Naive B cell (primary cell): Measurements from ENCODE around the gene ROBO1. TPM values are rescaled to one million over a fixed set of nuclear protein-coding genes. Genes with fewer than 3 reads are reported as not detected.

Experiments
- ATAC-seq, 2 donors: fragments of 150-1000 bp; cut with Tn5 transposase; 2 replicates each; pipeline ENCODE4 v1.10.0; 2021; ENCODE audit warnings: low read depth in 2 of 2, mild to moderate bottlenecking in 2 of 2, moderate library complexity in 2 of 2
- DNase-seq: peaks from one replicate; pipeline ENCODE4 v3.0.0; 2022
- H3K27ac Mint-ChIP-seq, 6 donors: one replicate each; pipeline ENCODE4 v1.8.0; 2020 to 2022; ENCODE audit warnings: mild to moderate bottlenecking in 6 of 6, mixed read lengths in 6 of 6, moderate library complexity in 5 of 6, inconsistent platforms in 2 of 6
- H3K27me3 Mint-ChIP-seq, 3 donors: one replicate each; pipeline ENCODE4 v1.8.0; 2021 to 2022; ENCODE audit warnings: mixed read lengths in 3 of 3, mild to moderate bottlenecking in 1 of 3
- H3K36me3 Mint-ChIP-seq, 2 donors: one replicate each; pipeline ENCODE4 v1.8.0; 2020 to 2022; ENCODE audit warnings: mixed read lengths in 2 of 2, inconsistent platforms in 1 of 2, mild to moderate bottlenecking in 1 of 2
- H3K4me1 Mint-ChIP-seq, 3 donors: one replicate each; pipeline ENCODE4 v1.8.0; 2020 to 2022; ENCODE audit warnings: mixed read lengths in 3 of 3, inconsistent platforms in 1 of 3, mild to moderate bottlenecking in 1 of 3, moderate library complexity in 1 of 3
- H3K4me3 Mint-ChIP-seq, 8 donors: one replicate each; pipeline ENCODE4 v1.8.0; 2020 to 2022; ENCODE audit warnings: mild to moderate bottlenecking in 8 of 8, mixed read lengths in 8 of 8, moderate library complexity in 8 of 8, inconsistent platforms in 2 of 8
- H3K9me3 Mint-ChIP-seq, 7 donors: one replicate each; pipeline ENCODE4 v1.8.0; 2020 to 2022; ENCODE audit warnings: mixed read lengths in 7 of 7, mild to moderate bottlenecking in 5 of 7, inconsistent platforms in 2 of 7, moderate library complexity in 1 of 7
- polyA plus RNA-seq, 6 donors: library from polyadenylated mRNA; unstranded; fragments of 300-500 nt; fragmentation: Illumina TruSeq; gene quantifications; one replicate each; pipeline ENCODE4 v1.2.3, GENCODE V29; 2021; ENCODE audit warnings: low read depth in 6 of 6

ROBO1 gene
- polyA plus RNA-seq, 6 donors from 2014 or later: 0.39 to 0.44 TPM; not detected in 4

DNA sequence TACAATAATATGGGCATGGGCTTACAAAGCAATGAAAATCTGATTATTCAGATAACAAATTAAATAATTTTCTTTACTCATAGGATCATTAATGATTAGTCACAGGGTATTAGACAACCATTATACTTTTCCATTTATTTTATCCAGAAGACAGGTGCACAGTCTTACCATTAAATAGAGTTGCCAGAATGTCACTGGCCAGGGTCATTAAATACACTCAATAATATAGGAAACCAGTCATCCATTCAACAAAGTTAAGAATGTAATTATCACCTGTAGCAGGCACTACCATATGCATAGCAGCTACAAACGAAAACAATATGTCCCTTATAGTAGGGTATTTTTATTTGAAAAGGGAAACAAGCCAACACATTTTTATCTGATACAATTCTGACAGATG is 16.1 kb downstream of the ROBO1 start:
- H3K27me3 Mint-ChIP-seq: no peaks in the 10 kb centered on the region

GRCh38 chr3:79737530-79737929 is 30.3 kb downstream of the ROBO1 start:
- Mint-ChIP-seq H3K4me3 (no peak overlapping the region), H3K27me3 (no peaks in the 10 kb centered on the region), H3K9me3 (peaks cover 3 to 16% (median 13%) of the 10 kb centered on the region in 7 donors), H3K36me3 (no peaks in the 10 kb centered on the region), H3K27ac (no peak overlapping the region), H3K4me1 (no peaks in the 10 kb centered on the region)
- DNase-seq (no peak), ATAC-seq (no peak)

More for the DNA sequence above, 16.1 kb downstream of the ROBO1 start:
- no peak overlapping the region for H3K4me3 Mint-ChIP-seq
- no peak overlapping the region for H3K27ac Mint-ChIP-seq
- H3K9me3 Mint-ChIP-seq: peaks cover 0 to 15% (median 7%) of the 10 kb centered on the region in 7 donors
- ATAC-seq (no peak), DNase-seq (no peak)
- H3K4me1 Mint-ChIP-seq: no peaks in the 10 kb centered on the region
- H3K36me3 Mint-ChIP-seq: no peaks in the 10 kb centered on the region

DNA sequence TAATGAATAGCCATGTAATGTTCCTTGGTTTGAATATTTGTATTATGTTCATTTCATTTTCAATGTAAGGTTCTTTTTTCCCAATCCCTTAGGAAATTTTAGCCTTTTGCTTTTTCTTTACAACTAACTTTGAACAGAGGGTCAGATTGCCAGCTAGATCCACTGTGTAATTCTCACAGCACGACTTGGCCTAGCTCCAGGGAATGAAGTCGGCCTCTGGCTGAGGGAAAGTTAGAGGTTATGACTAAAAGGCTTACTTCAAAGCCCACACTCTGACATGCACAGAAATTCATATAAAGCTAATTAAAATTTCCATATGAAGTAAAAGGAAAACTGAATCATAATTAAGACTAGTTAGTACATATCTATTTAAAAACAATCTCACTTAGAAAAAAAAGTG is 38.7 kb downstream of the ROBO1 start:
- Mint-ChIP-seq H3K36me3 (no peaks in the 10 kb centered on the region), H3K9me3 (peaks cover 0 to 9% (median 4%) of the 10 kb centered on the region in 7 donors), H3K27me3 (no peaks in the 10 kb centered on the region), H3K4me1 (no peaks in the 10 kb centered on the region), H3K4me3 (no peak overlapping the region), H3K27ac (no peak overlapping the region)
- no peak for ATAC-seq
- DNase-seq: no peak

DNA sequence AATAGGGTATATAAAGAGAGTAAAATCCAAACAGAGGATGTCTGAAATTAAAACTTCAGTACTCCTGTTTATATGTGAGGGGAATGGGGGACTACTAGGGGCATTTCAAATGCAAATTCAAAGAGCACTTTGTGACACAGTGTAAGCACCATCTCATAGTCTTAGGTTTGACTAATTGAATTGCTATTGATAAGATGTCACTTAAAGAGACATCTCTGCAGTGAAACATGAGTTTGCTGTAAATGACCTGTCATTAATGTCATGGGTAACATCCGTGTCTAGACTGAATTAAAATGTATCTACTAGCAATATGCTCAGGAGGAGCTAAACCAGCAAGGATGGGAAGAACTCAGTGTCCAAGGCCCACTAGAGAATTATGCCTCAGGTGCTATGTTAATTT is 41.0 kb downstream of the ROBO1 start:
- H3K36me3 Mint-ChIP-seq: no peaks in the 10 kb centered on the region
- no peak overlapping the region for H3K4me3 Mint-ChIP-seq
- peaks cover 0 to 3% (median 0%) of the 10 kb centered on the region in 7 donors for H3K9me3 Mint-ChIP-seq
- no peak for ATAC-seq
- H3K27ac Mint-ChIP-seq: no peak overlapping the region
- H3K4me1 Mint-ChIP-seq: no peaks in the 10 kb centered on the region
- DNase-seq: no peak
- no peaks in the 10 kb centered on the region for H3K27me3 Mint-ChIP-seq

DNA sequence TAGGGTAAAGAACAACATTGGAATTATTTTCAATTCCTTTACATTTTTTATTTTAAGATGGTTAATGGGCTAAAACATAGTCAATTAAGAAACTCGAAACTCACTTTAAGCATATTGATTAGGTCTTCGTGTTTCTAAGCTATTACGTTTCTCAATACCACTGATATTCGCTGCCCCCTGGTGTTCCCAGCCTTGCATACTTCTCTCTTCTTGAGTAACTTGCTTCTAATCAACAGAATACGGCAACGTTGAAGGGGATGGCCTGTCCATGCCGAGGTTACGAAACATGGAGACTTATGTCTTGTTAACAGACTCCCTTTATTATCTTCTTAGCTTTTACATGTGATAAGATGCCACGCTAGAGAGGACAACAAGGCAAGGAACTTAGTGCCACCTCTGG is 43.6 kb downstream of the ROBO1 start:
- DNase-seq (no peak), ATAC-seq (no peak)
- H3K4me3 Mint-ChIP-seq: no peak overlapping the region
- no peaks in the 10 kb centered on the region for H3K27me3 Mint-ChIP-seq
- peaks cover 0 to 4% (median 0%) of the 10 kb centered on the region in 7 donors for H3K9me3 Mint-ChIP-seq
- H3K4me1 Mint-ChIP-seq: no peaks in the 10 kb centered on the region
- H3K36me3 Mint-ChIP-seq: no peaks in the 10 kb centered on the region
- no peak overlapping the region for H3K27ac Mint-ChIP-seq

DNA sequence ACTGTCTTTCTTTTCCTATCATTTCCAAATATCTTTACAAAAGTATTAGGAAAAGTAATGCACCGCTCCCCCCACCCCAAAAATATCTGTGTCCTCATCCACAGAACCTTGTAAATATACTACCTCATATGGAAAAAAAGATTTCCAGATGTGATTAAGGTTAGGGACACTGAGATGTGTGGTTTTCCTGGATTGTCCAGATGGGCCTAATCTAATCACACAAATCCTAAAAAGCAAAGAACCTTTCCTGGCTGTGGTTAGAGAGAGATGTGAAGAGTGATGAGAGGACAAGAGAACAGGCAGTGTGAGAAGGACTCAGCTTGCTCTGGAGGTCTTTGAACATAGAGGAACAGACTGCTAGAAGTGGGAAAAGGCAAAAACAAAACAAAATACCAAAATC is 77.7 kb downstream of the ROBO1 start:
- Mint-ChIP-seq H3K4me1 (no peaks in the 10 kb centered on the region), H3K27ac (no peak overlapping the region), H3K9me3 (peaks cover 0 to 2% (median 0%) of the 10 kb centered on the region in 7 donors), H3K4me3 (no peak overlapping the region), H3K27me3 (no peaks in the 10 kb centered on the region), H3K36me3 (no peaks in the 10 kb centered on the region)
- ATAC-seq: no peak
- DNase-seq: no peak

- H3K27me3 Mint-ChIP-seq: no peaks in the 10 kb centered on the region
- DNase-seq: no peak
- no peak overlapping the region for H3K4me3 Mint-ChIP-seq
- peaks cover 0 to 15% (median 4%) of the 10 kb centered on the region in 7 donors for H3K9me3 Mint-ChIP-seq
- no peak for ATAC-seq
- H3K4me1 Mint-ChIP-seq: no peaks in the 10 kb centered on the region
- no peaks in the 10 kb centered on the region for H3K36me3 Mint-ChIP-seq
- H3K27ac Mint-ChIP-seq: no peak overlapping the region
Measured at GRCh38 chr3:79685108-79685507, 82.7 kb downstream of the ROBO1 start.

- H3K27me3 Mint-ChIP-seq: no peaks in the 10 kb centered on the region
- H3K27ac Mint-ChIP-seq: no peak overlapping the region
Measured at GRCh38 chr3:79684041-79684440, 83.8 kb downstream of the ROBO1 start.

DNA sequence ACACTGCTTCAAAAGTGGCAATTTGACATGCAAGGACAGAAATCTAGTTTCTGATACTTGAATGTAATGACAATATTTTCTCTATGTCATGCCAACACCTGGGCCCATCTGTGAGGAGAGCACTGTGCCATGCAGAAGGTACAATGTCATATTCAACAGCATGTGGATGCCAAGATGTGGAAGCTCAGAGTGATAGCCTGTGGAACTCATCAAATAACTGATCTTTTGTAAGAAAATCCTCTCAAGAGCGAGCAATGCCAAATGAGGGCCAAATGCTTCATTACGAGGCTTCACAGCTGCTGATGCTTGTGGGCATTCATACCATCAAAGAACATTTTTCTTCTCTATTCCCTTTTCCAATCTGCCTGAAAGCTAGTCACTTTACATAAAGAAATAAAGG is 95.1 kb downstream of the ROBO1 start:
- Mint-ChIP-seq H3K27me3 (no peaks in the 10 kb centered on the region), H3K27ac (no peak overlapping the region), H3K4me1 (no peaks in the 10 kb centered on the region), H3K36me3 (no peaks in the 10 kb centered on the region), H3K4me3 (no peak overlapping the region), H3K9me3 (peaks cover 0 to 8% (median 0%) of the 10 kb centered on the region in 7 donors)
- DNase-seq (no peak), ATAC-seq (no peak)

More at GRCh38 chr3:79684041-79684440, 83.8 kb downstream of the ROBO1 start:
- no peak for DNase-seq
- no peaks in the 10 kb centered on the region for H3K4me1 Mint-ChIP-seq
- no peak overlapping the region for H3K4me3 Mint-ChIP-seq
- ATAC-seq: no peak
- H3K9me3 Mint-ChIP-seq: peaks cover 0 to 16% (median 4%) of the 10 kb centered on the region in 7 donors
- no peaks in the 10 kb centered on the region for H3K36me3 Mint-ChIP-seq

DNA sequence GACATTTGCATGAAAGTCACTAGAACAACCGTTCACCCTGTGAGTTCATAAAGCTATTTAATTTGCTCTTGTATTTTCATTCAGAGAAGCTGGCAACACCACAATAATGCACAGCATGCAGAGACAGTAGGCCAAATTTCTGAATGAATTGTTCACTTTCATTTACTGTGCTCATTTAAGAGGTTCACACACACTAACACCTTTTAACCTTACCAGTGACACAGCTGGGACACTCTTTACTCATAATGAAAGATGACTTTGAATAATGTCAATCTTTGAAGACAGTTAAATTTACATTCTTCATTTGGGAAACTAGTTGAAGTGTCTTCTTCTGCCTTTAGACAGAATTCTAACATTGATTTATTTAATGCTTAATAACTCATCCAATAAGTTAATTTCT is 95.7 kb downstream of the ROBO1 start:
- peaks cover 0 to 8% (median 0%) of the 10 kb centered on the region in 7 donors for H3K9me3 Mint-ChIP-seq
- H3K27ac Mint-ChIP-seq: no peak overlapping the region
- no peak overlapping the region for H3K4me3 Mint-ChIP-seq
- DNase-seq (no peak), ATAC-seq (no peak)
- H3K27me3 Mint-ChIP-seq: no peaks in the 10 kb centered on the region
- H3K4me1 Mint-ChIP-seq: no peaks in the 10 kb centered on the region
- no peaks in the 10 kb centered on the region for H3K36me3 Mint-ChIP-seq

GRCh38 chr3:79670178-79670577 is 97.6 kb downstream of the ROBO1 start:
- DNase-seq (no peak), ATAC-seq (no peak)
- Mint-ChIP-seq H3K9me3 (peaks cover 0 to 8% (median 0%) of the 10 kb centered on the region in 7 donors), H3K4me3 (no peak overlapping the region), H3K27me3 (no peaks in the 10 kb centered on the region), H3K36me3 (no peaks in the 10 kb centered on the region), H3K4me1 (no peaks in the 10 kb centered on the region), H3K27ac (no peak overlapping the region)

DNA sequence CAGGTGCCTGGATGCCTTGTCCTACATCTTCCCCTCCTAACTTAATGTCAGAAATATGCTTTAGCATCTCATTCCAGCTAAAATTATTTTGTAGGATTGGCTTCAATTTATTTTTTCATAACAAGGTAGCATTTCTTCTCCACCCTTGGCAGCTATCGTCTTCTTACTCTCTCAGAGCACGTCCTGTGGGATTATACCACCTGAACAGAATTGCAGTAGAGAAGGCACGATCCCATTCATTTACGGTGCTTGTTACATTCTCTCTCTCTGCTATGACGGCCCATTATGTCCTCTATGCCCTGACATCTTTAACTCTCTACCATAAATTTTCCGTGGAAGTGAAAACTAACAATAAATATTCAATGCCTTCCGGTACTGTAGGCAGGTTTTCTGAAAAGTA is 103.3 kb downstream of the ROBO1 start:
- ATAC-seq: no peak
- Mint-ChIP-seq H3K4me1 (no peaks in the 10 kb centered on the region), H3K27me3 (no peaks in the 10 kb centered on the region), H3K36me3 (no peaks in the 10 kb centered on the region), H3K9me3 (peaks cover 0 to 18% (median 4%) of the 10 kb centered on the region in 7 donors), H3K27ac (no peak overlapping the region), H3K4me3 (no peak overlapping the region)
- DNase-seq: no peak

DNA sequence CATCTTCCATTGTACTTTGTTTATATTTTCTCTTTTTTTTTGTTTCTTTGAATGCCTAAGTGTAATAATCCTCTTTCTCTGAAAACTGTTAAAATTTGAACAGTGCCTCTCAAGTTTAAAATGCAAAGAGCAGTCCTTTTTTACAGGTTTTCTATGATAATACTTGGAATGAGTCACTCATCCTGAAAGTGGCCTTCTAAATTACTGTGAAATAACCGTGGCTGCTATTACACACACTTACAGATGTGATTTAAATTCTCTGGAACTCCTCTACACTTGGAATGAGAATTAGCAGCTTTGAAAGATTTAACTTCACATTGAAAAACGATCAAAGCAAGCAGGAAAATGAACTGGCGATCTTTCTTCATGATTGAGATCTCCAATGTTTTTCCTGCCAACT is 105.9 kb downstream of the ROBO1 start:
- Mint-ChIP-seq H3K36me3 (no peaks in the 10 kb centered on the region), H3K27ac (no peak overlapping the region), H3K9me3 (peaks cover 0 to 14% (median 4%) of the 10 kb centered on the region in 7 donors), H3K27me3 (no peaks in the 10 kb centered on the region), H3K4me3 (no peak overlapping the region), H3K4me1 (no peaks in the 10 kb centered on the region)
- DNase-seq: no peak
- ATAC-seq: no peak

DNA sequence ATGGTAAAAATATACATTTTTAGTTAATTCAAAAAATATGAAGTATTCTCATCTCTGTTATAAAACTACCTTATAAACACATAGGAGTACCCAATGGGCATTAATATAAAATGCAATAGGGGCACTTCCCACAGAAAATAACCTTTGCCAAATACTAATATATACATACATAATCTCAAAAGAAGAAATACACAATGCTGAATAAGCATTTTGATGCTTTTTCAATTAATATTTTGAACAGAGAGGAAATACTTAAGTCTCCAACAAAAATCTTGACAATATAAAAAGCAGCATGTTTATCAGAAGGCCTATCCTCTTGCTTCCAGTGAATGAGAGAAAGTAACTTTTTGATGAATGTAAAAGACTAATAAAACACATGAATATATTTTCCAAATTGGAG is 110.7 kb downstream of the ROBO1 start:
- DNase-seq (no peak), ATAC-seq (no peak)
- H3K27ac Mint-ChIP-seq: no peak overlapping the region
- peaks cover 0 to 7% (median 5%) of the 10 kb centered on the region in 7 donors for H3K9me3 Mint-ChIP-seq
- H3K27me3 Mint-ChIP-seq: no peaks in the 10 kb centered on the region
- H3K36me3 Mint-ChIP-seq: no peaks in the 10 kb centered on the region
- no peak overlapping the region for H3K4me3 Mint-ChIP-seq
- no peaks in the 10 kb centered on the region for H3K4me1 Mint-ChIP-seq

DNA sequence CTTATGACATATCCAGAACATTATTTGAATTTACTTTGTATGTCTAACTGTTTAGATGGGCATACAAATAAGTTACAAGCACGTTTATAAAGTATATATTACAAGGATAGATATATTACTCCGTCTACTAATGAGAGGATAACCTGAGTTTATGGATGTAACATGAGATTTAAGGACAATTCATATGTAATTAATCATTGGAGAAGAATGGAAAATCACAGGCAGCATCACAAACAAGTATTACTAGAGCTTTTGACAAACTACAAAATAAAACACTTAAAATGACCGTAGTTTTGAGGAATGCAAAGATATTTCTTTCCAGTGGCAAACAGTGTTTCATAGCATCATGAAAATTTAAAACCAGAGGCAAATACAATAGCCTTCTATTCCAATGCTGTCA is 113.8 kb downstream of the ROBO1 start:
- peaks cover 0 to 5% (median 0%) of the 10 kb centered on the region in 7 donors for H3K9me3 Mint-ChIP-seq
- H3K4me1 Mint-ChIP-seq: no peaks in the 10 kb centered on the region
- H3K4me3 Mint-ChIP-seq: no peak overlapping the region
- ATAC-seq: no peak
- no peaks in the 10 kb centered on the region for H3K27me3 Mint-ChIP-seq
- DNase-seq: no peak
- H3K36me3 Mint-ChIP-seq: no peaks in the 10 kb centered on the region
- H3K27ac Mint-ChIP-seq: no peak overlapping the region
